ENCODE measurements around the gene TAF8.

The TAF8 gene

DNA sequence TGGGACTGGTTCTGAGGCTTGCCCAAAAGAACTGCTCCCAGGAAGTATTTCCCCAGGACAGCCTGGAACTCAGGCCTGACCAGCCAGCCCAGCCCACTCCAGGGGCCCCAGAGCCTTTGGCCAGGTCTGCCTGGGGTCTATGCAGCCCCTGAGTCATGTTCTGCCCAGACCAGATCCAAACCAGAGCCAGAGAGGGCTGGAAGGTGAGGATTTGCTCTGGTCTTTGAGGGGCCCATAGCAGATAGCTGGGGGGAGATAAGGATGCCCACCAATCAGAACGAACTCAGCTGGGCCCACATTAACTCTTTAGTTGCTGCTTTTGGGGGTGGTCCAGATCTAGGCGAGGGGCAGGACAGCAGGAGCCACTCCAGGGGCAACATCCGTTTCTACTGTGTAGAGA lies 75.3 kb downstream of the TAF8 start:
- no peak for DNase-seq

- DNase-seq = no peak
These were observed 78.4 kb downstream of the TAF8 start for GRCh38 chr6:42128460-42129359.

GRCh38 chr6:42129360-42129676 lies 79.0 kb downstream of the TAF8 start:
- no peak for DNase-seq

GRCh38 chr6:42131531-42131930 lies 81.2 kb downstream of the TAF8 start:
- no peak for DNase-seq

- DNase-seq = no peak
These were observed 83.6 kb downstream of the TAF8 start for GRCh38 chr6:42133926-42134325.

DNA sequence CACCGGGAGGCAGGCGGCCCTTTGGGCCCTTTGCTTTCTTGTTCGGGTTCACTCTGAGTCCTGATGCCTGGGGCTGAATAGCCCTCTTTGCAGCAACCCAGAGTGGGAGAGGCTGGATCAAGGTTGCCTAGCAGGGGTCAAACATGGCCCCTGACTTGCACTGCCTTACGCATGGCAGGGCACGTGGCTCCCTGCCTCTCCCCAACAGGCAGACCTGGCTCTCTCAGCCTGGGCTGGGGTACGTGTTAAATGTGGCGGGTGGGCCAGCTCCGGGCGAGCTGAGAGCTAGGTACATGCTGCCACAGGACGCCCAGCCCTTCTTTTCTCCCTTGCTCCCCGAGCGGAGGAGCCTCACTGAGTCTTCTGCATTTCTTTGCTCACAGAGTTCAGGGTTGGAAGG lies 84.8 kb downstream of the TAF8 start:
- no peak for DNase-seq

DNA sequence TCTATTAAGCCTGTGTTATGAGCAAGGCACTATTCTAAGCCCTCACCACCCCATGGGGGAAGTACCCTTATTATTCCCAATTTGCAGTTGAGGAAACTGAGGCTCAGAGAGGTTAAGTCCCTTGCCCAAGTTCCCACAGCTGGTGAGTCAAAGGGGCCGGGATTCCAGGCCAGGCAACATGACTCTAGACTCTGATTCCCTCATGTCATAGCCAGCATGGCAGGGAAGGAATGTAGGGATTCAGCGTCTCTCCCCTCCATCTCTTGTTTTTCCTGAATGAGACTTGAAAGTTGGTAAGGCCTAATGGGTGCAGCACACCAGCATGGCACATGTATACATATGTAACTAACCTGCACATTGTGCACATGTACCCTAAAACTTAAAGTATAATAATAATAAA lies 85.4 kb downstream of the TAF8 start:
- no peak for DNase-seq

- no peak for DNase-seq
These were observed 86.3 kb downstream of the TAF8 start for GRCh38 chr6:42136508-42137193.
